Ectodermal cell (in vitro differentiated cells): Measurements from ENCODE around the gene POLD1.
"Not testable (repeated sequence)": the region's sequence is repeated elsewhere in the genome, so short reads cannot be mapped to it uniquely, and the experiment has no call there.

ENCODE experiments used
- H3K27ac ChIP-seq: 2 replicates; pipeline ENCODE4 v1.7.0; 2013; ENCODE audit warnings: mild to moderate bottlenecking, low read depth, low read length; ENCODE audit not compliant: insufficient read depth, poor library complexity, severe bottlenecking
- H3K27me3 ChIP-seq: 2 replicates; pipeline ENCODE4 v1.7.0; 2013; ENCODE audit warnings: mild to moderate bottlenecking, low read length; ENCODE audit not compliant: insufficient read depth, control insufficient read depth, poor library complexity, severe bottlenecking
- H3K36me3 ChIP-seq: one replicate; pipeline ENCODE4 v1.7.0; 2013; ENCODE audit warnings: low read length; ENCODE audit not compliant: control insufficient read depth, insufficient read depth
- H3K4me1 ChIP-seq: one replicate; pipeline ENCODE4 v1.7.0; 2013; ENCODE audit warnings: low read length; ENCODE audit not compliant: control insufficient read depth, insufficient read depth
- H3K4me3 ChIP-seq: 2 replicates; pipeline ENCODE4 v1.7.0; 2013; ENCODE audit warnings: low read depth, low read length, control low read depth; ENCODE audit not compliant: insufficient read depth
- H3K9me3 ChIP-seq: 2 replicates; pipeline ENCODE4 v1.7.0; 2013; ENCODE audit warnings: mild to moderate bottlenecking, low read length, moderate library complexity; ENCODE audit not compliant: control insufficient read depth
- WGBS, 2 experiments: methylation state at CpG; one replicate each; pipeline ENCODE4 v1.1.7; 2013; ENCODE audit warnings: missing lambda C conversion rate in 2 of 2; 5-methylcytosine and 5-hydroxymethylcytosine counted together

Gene POLD1

DNA sequence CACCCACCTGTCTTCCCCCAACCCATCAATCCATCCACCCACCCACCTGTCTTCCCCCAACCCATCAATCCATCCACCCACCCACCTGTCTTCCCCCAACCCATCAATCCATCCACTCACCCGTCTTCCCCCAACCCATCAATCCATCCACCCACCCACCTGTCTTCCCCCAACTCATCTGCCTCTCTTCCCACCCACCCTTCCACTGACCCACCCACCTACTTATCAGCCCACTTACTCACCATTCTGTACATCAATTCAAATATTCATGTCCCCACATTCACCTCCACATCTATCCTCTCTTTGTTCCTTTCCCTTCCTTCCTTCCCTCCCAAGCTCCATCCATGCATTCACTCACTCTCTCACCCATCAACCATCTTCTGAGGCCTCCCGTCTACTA is 55.0 kb downstream of the POLD1 start:
- not testable (repeated sequence) for H3K4me3 ChIP-seq, H3K36me3 ChIP-seq, H3K27me3 ChIP-seq, H3K4me1 ChIP-seq, H3K27ac ChIP-seq, H3K9me3 ChIP-seq
- WGBS, 2 experiments: 72 to 91% methylated on average over 2 of the region's 2 CpGs

GRCh38 chr19:50444059-50444458 is 59.9 kb downstream of the POLD1 start:
- Histone ChIP-seq H3K36me3 (no peaks in the 10 kb centered on the region), H3K4me1 (no peaks in the 10 kb centered on the region), H3K4me3 (no peak overlapping the region), H3K9me3 (no peaks in the 10 kb centered on the region), H3K27me3 (no peaks in the 10 kb centered on the region), H3K27ac (no peak overlapping the region)
- WGBS, 2 experiments: 65 to 70% methylated on average over 1 of the region's 1 CpG

DNA sequence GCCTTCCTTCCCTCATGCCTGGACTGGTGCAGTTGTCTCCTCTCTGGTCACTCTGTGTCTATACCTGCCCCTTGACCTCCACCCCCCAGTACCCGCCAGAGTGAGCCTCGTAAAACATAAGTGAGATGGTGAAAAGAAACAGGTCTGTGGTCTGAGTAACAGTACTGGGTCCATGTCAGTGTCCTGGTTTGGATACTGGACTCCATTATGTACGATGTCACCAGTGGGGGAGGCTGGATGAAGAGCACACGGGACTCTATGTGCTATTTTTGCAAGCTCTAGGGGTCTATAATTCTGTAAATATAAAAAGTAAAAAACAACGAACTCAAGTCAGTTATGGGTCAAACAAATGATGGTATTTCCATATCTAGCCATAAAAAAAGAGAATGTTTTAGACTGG is 62.9 kb downstream of the POLD1 start:
- no peak overlapping the region for H3K27ac ChIP-seq
- H3K4me1 ChIP-seq: no peaks in the 10 kb centered on the region
- no peak overlapping the region for H3K4me3 ChIP-seq
- H3K9me3 ChIP-seq: no peaks in the 10 kb centered on the region
- no peaks in the 10 kb centered on the region for H3K27me3 ChIP-seq
- 91 to 94% methylated on average over 5 of the region's 5 CpGs for WGBS, 2 experiments
- H3K36me3 ChIP-seq: no peaks in the 10 kb centered on the region

- no peak overlapping the region for H3K4me3 ChIP-seq
- WGBS, 2 experiments: 91 to 93% methylated on average over 10 of the region's 10 CpGs
- H3K36me3 ChIP-seq: no peaks in the 10 kb centered on the region
- H3K27me3 ChIP-seq: no peaks in the 10 kb centered on the region
- no peaks in the 10 kb centered on the region for H3K4me1 ChIP-seq
- H3K9me3 ChIP-seq: no peaks in the 10 kb centered on the region
- H3K27ac ChIP-seq: no peak overlapping the region
These were observed 63.6 kb downstream of the POLD1 start for GRCh38 chr19:50447750-50448149.

- Histone ChIP-seq H3K4me3 (no peak overlapping the region), H3K27me3 (no peaks in the 10 kb centered on the region), H3K27ac (no peak overlapping the region), H3K9me3 (no peaks in the 10 kb centered on the region), H3K36me3 (no peaks in the 10 kb centered on the region), H3K4me1 (no peaks in the 10 kb centered on the region)
- 87 to 89% methylated on average over 14 of the region's 14 CpGs for WGBS, 2 experiments
These were observed 65.2 kb downstream of the POLD1 start for GRCh38 chr19:50449236-50449899.

DNA sequence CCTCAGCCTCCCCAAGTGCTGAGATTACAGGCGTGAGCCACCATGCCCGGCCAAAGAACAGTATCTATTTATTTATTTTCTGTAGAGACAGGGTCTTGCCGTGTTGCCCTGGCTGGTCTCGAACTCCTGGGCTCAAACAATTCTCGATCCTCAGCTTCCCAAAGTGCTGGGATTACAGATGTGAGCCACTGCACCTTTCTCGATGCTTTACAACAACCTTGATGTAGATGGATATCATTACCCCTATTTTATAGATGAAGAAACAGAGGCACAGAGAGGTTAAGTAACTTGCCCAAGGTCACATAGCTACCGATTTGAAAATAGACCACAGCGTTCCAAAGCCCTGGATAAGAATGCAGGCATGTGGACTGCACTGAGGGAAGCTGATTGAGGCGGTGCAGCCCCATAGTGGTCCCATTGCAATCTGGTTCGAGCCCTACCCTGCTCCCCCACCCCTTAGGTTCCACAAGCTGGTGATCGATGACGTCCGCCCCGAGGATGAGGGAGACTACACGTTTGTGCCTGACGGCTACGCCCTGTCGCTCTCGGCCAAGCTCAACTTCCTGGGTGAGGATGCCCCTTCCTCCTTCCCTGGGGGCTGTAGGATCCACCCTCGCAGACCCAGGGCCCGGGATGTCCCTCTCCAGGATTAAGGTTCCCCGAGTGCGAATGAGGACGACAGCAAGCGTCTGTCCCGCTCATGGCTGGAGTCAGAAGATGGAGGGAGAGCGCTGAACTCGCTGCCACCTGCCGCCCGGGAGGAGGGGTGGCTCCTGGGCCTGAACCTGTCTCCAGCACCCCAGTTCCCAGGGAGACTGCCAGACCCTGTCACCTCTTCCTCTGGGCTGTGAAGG is 66.4 kb downstream of the POLD1 start:
- H3K9me3 ChIP-seq: no peaks in the 10 kb centered on the region
- no peaks in the 10 kb centered on the region for H3K4me1 ChIP-seq
- H3K4me3 ChIP-seq: no peak overlapping the region
- H3K27me3 ChIP-seq: no peaks in the 10 kb centered on the region
- H3K27ac ChIP-seq: no peak overlapping the region
- H3K36me3 ChIP-seq: no peaks in the 10 kb centered on the region
- WGBS, 2 experiments: 85 to 86% methylated on average over 30 of the region's 30 CpGs

- Histone ChIP-seq H3K4me3 (no peak overlapping the region), H3K4me1 (no peaks in the 10 kb centered on the region), H3K9me3 (no peaks in the 10 kb centered on the region), H3K27ac (no peak overlapping the region), H3K36me3 (no peaks in the 10 kb centered on the region), H3K27me3 (no peaks in the 10 kb centered on the region)
- WGBS, 2 experiments: 82 to 85% methylated on average over 13 of the region's 13 CpGs
These were observed 67.0 kb downstream of the POLD1 start for GRCh38 chr19:50451223-50451534.

GRCh38 chr19:50453243-50453642 is 69.1 kb downstream of the POLD1 start:
- no peaks in the 10 kb centered on the region for H3K9me3 ChIP-seq
- no peaks in the 10 kb centered on the region for H3K36me3 ChIP-seq
- H3K4me1 ChIP-seq: no peaks in the 10 kb centered on the region
- 87 to 96% methylated on average over 3 of the region's 3 CpGs for WGBS, 2 experiments
- H3K27me3 ChIP-seq: no peaks in the 10 kb centered on the region
- no peak overlapping the region for H3K4me3 ChIP-seq
- H3K27ac ChIP-seq: no peak overlapping the region

DNA sequence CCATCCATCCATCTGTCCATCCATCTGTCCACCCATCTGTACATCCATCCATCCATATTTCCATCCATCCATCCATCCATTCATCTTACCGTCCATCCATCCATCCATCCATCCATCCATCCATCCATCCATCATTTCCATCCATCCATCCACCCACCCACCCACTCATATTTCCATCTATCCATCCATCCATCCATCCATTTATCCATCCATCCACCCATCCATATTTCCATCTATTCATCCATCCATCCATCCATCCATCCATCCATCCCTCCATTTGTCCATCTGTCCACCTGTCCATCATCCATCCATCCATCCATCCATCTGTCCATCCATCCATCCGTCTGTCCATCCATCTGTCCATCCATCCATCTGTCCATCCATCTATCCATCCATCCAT is 71.8 kb downstream of the POLD1 start:
- 74 to 81% methylated on average over 2 of the region's 2 CpGs for WGBS, 2 experiments
- H3K4me3 ChIP-seq: no peak overlapping the region
- no peaks in the 10 kb centered on the region for H3K36me3 ChIP-seq
- H3K9me3 ChIP-seq: no peaks in the 10 kb centered on the region
- no peaks in the 10 kb centered on the region for H3K4me1 ChIP-seq
- H3K27me3 ChIP-seq: no peaks in the 10 kb centered on the region
- H3K27ac ChIP-seq: no peak overlapping the region

GRCh38 chr19:50457300-50457699 is 73.2 kb downstream of the POLD1 start:
- no peak overlapping the region for H3K27ac ChIP-seq
- no peaks in the 10 kb centered on the region for H3K27me3 ChIP-seq
- H3K4me3 ChIP-seq: no peak overlapping the region
- no peaks in the 10 kb centered on the region for H3K4me1 ChIP-seq
- no peaks in the 10 kb centered on the region for H3K36me3 ChIP-seq
- 89 to 94% methylated on average over 5 of the region's 5 CpGs for WGBS, 2 experiments
- H3K9me3 ChIP-seq: no peaks in the 10 kb centered on the region
